HepG2 (cell line): ENCODE results near the gene ANKZF1. TPM values are rescaled to one million over a fixed set of nuclear protein-coding genes. Genes with fewer than 3 reads are reported as not detected.

Source experiments
- CSRNP1 ChIP-seq: sonication (generic); formaldehyde crosslinking; IDR thresholded peaks from 2 replicates; pipeline ENCODE4 v1.8.1; 2023; ENCODE audit warnings: mild to moderate bottlenecking, missing genetic modification reagents
- EED ChIP-seq: sonication (generic); formaldehyde crosslinking; IDR thresholded peaks from 2 replicates; pipeline ENCODE4 v1.5.0; 2020; ENCODE audit warnings: mild to moderate bottlenecking, missing genetic modification reagents
- GATAD1 ChIP-seq: IDR thresholded peaks from 2 replicates; pipeline ENCODE4 v1.6.1; 2016; ENCODE audit warnings: missing genetic modification reagents, missing compliant biosample characterization
- HOXA3 ChIP-seq: sonication (generic); formaldehyde crosslinking; IDR thresholded peaks from 2 replicates; pipeline ENCODE4 v1.5.0; 2020; ENCODE audit warnings: missing genetic modification reagents
- HOXA7 ChIP-seq: sonication (generic); formaldehyde crosslinking; IDR thresholded peaks from 2 replicates; pipeline ENCODE4 v1.8.1; 2022; ENCODE audit warnings: mild to moderate bottlenecking, missing genetic modification reagents, moderate library complexity
- JDP2 ChIP-seq: sonication (generic); formaldehyde crosslinking; IDR thresholded peaks from 2 replicates; pipeline ENCODE4 v1.8.1; 2022; ENCODE audit warnings: missing genetic modification reagents, borderline replicate concordance
- KAT2B ChIP-seq: fragments of 150-350 bp; IDR thresholded peaks from 2 replicates; pipeline ENCODE4 v1.6.1; 2014; ENCODE audit warnings: low read depth, low read length, borderline replicate concordance
- KAT7 ChIP-seq: IDR thresholded peaks from 2 replicates; pipeline ENCODE4 v1.6.1; 2018; ENCODE audit warnings: borderline replicate concordance, missing compliant biosample characterization
- MAFF ChIP-seq: IDR thresholded peaks from 2 replicates; pipeline ENCODE4 v1.6.1; 2011; ENCODE audit warnings: low read depth, low read length, improper control_type of control experiment
- NCOA1 ChIP-seq: sonication (generic); formaldehyde crosslinking; IDR thresholded peaks from 2 replicates; pipeline ENCODE4 v1.9.0; 2021; ENCODE audit warnings: missing genetic modification reagents
- NFE2L2 ChIP-seq: fragments of 150-350 bp; IDR thresholded peaks from 2 replicates; pipeline ENCODE4 v1.6.1; 2014; ENCODE audit warnings: low read length
- PCBP1 ChIP-seq: fragments of 200-400 bp; formaldehyde crosslinking; IDR thresholded peaks from 2 replicates; pipeline ENCODE4 v1.6.1; 2017; ENCODE audit warnings: mild to moderate bottlenecking, low read depth, low read length, borderline replicate concordance
- PHF8 ChIP-seq: sonication (generic); formaldehyde crosslinking; IDR thresholded peaks from 2 replicates; pipeline ENCODE4 v1.5.0; 2020; ENCODE audit warnings: missing genetic modification reagents
- REXO4 ChIP-seq: sonication (generic); formaldehyde crosslinking; IDR thresholded peaks from 2 replicates; pipeline ENCODE4 v1.8.0; 2022; ENCODE audit warnings: missing genetic modification reagents, mild to moderate bottlenecking, borderline replicate concordance
- THRA ChIP-seq: sonication (generic); formaldehyde crosslinking; IDR thresholded peaks from 2 replicates; pipeline ENCODE4 v1.4.0; 2020; ENCODE audit warnings: missing genetic modification reagents, borderline replicate concordance
- ZBTB38 ChIP-seq: sonication (generic); formaldehyde crosslinking; IDR thresholded peaks from 2 replicates; pipeline ENCODE4 v1.5.1; 2020; ENCODE audit warnings: mild to moderate bottlenecking, missing genetic modification reagents
- ZNF234 ChIP-seq: sonication (generic); formaldehyde crosslinking; conservative IDR thresholded peaks from 2 replicates; pipeline ENCODE4 v1.5.1; 2020; ENCODE audit warnings: mild to moderate bottlenecking, missing genetic modification reagents
- ZNF256 ChIP-seq: sonication (generic); formaldehyde crosslinking; conservative IDR thresholded peaks from 2 replicates; pipeline ENCODE4 v1.4.0; 2020; ENCODE audit warnings: missing genetic modification reagents
- ZNF282 ChIP-seq: fragments of 450-650 bp; IDR thresholded peaks from 2 replicates; pipeline ENCODE4 v1.6.1; 2018; ENCODE audit not compliant: partially characterized antibody
- ZNF3 ChIP-seq: IDR thresholded peaks from 2 replicates; pipeline ENCODE4 v1.7.0; 2017; ENCODE audit warnings: inconsistent platforms
- ZNF34 ChIP-seq: sonication (generic); formaldehyde crosslinking; IDR thresholded peaks from 2 replicates; pipeline ENCODE4 v1.4.0; 2020; ENCODE audit warnings: mild to moderate bottlenecking, missing genetic modification reagents, borderline replicate concordance
- ZNF546 ChIP-seq: sonication (generic); formaldehyde crosslinking; conservative IDR thresholded peaks from 2 replicates; pipeline ENCODE4 v1.8.1; 2023; ENCODE audit warnings: mild to moderate bottlenecking, missing genetic modification reagents
- ZNF549 ChIP-seq: sonication (generic); formaldehyde crosslinking; IDR thresholded peaks from 2 replicates; pipeline ENCODE4 v1.5.0; 2020; ENCODE audit warnings: missing genetic modification reagents
- ZNF567 ChIP-seq: sonication (generic); formaldehyde crosslinking; IDR thresholded peaks from 2 replicates; pipeline ENCODE4 v1.8.1; 2023; ENCODE audit warnings: mild to moderate bottlenecking, missing genetic modification reagents, borderline replicate concordance
- ZNF746 ChIP-seq: sonication (generic); formaldehyde crosslinking; IDR thresholded peaks from 2 replicates; pipeline ENCODE4 v1.8.0; 2022; ENCODE audit warnings: mild to moderate bottlenecking, missing genetic modification reagents
- ZNF761 ChIP-seq: sonication (generic); formaldehyde crosslinking; conservative IDR thresholded peaks from 2 replicates; pipeline ENCODE4 v1.4.0; 2020; ENCODE audit warnings: mild to moderate bottlenecking, missing genetic modification reagents
- ZNF800 ChIP-seq: sonication (generic); formaldehyde crosslinking; IDR thresholded peaks from 2 replicates; pipeline ENCODE4 v1.4.0; 2020; ENCODE audit warnings: missing genetic modification reagents
- polyA plus RNA-seq, 8 experiments: library from polyadenylated mRNA; depleted of rRNA in 3 of 8; stranded (reverse) in 7 of 8; unstranded in 1 of 8; fragments of >200 nt; fragmentation: Illumina TruSeq in 4 of 8; extraction: Trizol in 4 of 8; gene quantifications; 2 replicates each; pipeline versions ENCODE4 v1.2.1 to v1.2.3, GENCODE V29; 2011 to 2016; ENCODE audit warnings: low read depth in 4 of 8, missing spikeins in 1 of 8, mixed read lengths in 1 of 8; ENCODE audit not compliant: insufficient read depth in 1 of 8
- total RNA-seq, 5 experiments: library from RNA; depleted of rRNA; stranded (reverse); fragments of >200 nt; fragmentation: Illumina TruSeq; extraction: Trizol; gene quantifications; 2 replicates each; pipeline ENCODE4 v1.2.3, GENCODE V29; 2016; ENCODE audit warnings: low read depth in 1 of 5

ANKZF1 gene
- total and polyA plus RNA-seq, 2 of the 13 experiments (the other 11 are each of a cell fraction or from before 2014, with no cell fraction given) = 25.3 to 128 TPM

GRCh38 chr2:219277703-219278654, 48.4 kb downstream of the ANKZF1 start (continued):
- TF ChIP-seq NCOA1 (CRISPR knock-in tag) (no peak), NFE2L2 (no peak), ZNF567 (CRISPR knock-in tag) (peak; percentile 77; the same call in 1 of the 2 replicates), ZNF282 (no peak), PCBP1 (no peak), ZNF234 (CRISPR knock-in tag) (no peak), ZBTB38 (peak; percentile 62; the same call in 1 of the 2 replicates), ZNF549 (CRISPR knock-in tag) (no peak), KAT7 (no peak), JDP2 (CRISPR knock-in tag) (no peak), ZNF256 (CRISPR knock-in tag) (no peak), KAT2B (no peak), PHF8 (CRISPR knock-in tag) (peak; percentile 30; the same call in 1 of the 2 replicates), HOXA7 (CRISPR knock-in tag) (no peak), GATAD1 (CRISPR knock-in tag) (peak; percentile 71; the same call in 1 of the 2 replicates), HOXA3 (CRISPR knock-in tag) (peak; percentile 65; the same call in 1 of the 2 replicates), CSRNP1 (no peak), ZNF3 (CRISPR knock-in tag) (no peak), ZNF546 (no peak), EED (CRISPR knock-in tag) (0 out of 2 replicates have a peak, but pooled peaks have one; percentile 48), MAFF (no peak), ZNF34 (CRISPR knock-in tag) (no peak), ZNF746 (CRISPR knock-in tag) (no peak), THRA (CRISPR knock-in tag) (peak; percentile 54; the same call in 1 of the 2 replicates), ZNF761 (CRISPR knock-in tag) (no peak; the same call in 1 of the 2 replicates), ZNF800 (CRISPR knock-in tag) (no peak), REXO4 (CRISPR knock-in tag) (no peak)
